ENCODE measurements around the gene ZNF444.

Gene ZNF444

GRCh38 chr19:56123266-56123891 lies 17.7 kb upstream of the ZNF444 start:
- TF ChIP-seq, protein P1, sequence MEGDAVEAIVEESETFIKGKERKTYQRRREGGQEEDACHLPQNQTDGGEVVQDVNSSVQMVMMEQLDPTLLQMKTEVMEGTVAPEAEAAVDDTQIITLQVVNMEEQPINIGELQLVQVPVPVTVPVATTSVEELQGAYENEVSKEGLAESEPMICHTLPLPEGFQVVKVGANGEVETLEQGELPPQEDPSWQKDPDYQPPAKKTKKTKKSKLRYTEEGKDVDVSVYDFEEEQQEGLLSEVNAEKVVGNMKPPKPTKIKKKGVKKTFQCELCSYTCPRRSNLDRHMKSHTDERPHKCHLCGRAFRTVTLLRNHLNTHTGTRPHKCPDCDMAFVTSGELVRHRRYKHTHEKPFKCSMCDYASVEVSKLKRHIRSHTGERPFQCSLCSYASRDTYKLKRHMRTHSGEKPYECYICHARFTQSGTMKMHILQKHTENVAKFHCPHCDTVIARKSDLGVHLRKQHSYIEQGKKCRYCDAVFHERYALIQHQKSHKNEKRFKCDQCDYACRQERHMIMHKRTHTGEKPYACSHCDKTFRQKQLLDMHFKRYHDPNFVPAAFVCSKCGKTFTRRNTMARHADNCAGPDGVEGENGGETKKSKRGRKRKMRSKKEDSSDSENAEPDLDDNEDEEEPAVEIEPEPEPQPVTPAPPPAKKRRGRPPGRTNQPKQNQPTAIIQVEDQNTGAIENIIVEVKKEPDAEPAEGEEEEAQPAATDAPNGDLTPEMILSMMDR (IDR thresholded peaks at IDR 0.05; ENCODE audit: extremely low read depth, insufficient read depth, missing control alignments) = no peak
- DNase-seq (ENCODE audit: low spot score) = no peak
- in situ Hi-C loops (cut with MboI; ENCODE audit: low pct_unique_long_range_greater_than_20kb, low sequenced_read_pairs, unreplicated experiment) = no loop called here

- in situ Hi-C loops (cut with MboI; ENCODE audit: low pct_unique_long_range_greater_than_20kb, low sequenced_read_pairs, unreplicated experiment) = no loop called here
- DNase-seq (ENCODE audit: low spot score) = no peak
- TF ChIP-seq, protein P1 (IDR thresholded peaks at IDR 0.05; ENCODE audit: extremely low read depth, insufficient read depth, missing control alignments) = no peak
These were observed 16.5 kb upstream of the ZNF444 start for GRCh38 chr19:56124578-56124977.

DNA sequence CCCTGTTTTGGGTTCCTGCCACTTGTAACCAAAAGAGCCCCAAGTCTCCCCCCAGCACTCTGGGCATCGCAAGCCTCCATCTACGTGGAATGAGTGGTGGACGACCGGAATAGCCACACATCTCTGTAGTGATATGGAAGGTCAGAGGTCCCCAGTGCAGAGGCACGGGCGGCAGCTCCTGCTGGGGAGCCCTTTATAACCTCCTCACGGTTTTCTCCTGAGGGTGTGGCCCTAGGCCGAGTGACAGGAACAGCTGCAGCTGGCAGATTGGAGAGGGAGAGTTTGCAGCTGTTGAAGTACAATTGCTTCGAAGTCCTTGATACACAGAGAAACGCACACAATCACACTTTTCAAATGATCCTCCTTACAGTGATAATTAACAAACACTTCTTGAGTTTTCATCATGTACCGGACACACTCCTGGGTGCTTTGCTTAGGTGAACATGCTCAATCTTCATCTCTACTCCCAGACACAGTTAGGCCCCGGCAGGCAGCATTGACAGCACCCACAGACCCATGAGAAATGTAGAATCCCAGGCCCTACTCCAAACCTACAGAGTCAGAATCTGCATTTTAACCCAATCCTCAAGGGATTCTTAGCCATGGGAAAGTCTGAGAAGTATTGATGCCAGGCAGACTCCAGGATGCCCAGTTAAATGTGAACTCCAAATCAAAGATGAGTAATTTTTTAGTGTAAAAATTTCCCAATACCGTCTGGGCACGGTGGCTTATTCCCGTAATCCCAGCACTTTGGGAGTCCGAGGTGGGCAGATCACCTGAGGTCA lies 15.1 kb upstream of the ZNF444 start:
- in situ Hi-C loops (cut with MboI; ENCODE audit: low pct_unique_long_range_greater_than_20kb, low sequenced_read_pairs, unreplicated experiment) = no loop called here
- DNase-seq (ENCODE audit: low spot score) = no peak
- TF ChIP-seq, protein P1 (IDR thresholded peaks at IDR 0.05; ENCODE audit: extremely low read depth, insufficient read depth, missing control alignments) = no peak

DNA sequence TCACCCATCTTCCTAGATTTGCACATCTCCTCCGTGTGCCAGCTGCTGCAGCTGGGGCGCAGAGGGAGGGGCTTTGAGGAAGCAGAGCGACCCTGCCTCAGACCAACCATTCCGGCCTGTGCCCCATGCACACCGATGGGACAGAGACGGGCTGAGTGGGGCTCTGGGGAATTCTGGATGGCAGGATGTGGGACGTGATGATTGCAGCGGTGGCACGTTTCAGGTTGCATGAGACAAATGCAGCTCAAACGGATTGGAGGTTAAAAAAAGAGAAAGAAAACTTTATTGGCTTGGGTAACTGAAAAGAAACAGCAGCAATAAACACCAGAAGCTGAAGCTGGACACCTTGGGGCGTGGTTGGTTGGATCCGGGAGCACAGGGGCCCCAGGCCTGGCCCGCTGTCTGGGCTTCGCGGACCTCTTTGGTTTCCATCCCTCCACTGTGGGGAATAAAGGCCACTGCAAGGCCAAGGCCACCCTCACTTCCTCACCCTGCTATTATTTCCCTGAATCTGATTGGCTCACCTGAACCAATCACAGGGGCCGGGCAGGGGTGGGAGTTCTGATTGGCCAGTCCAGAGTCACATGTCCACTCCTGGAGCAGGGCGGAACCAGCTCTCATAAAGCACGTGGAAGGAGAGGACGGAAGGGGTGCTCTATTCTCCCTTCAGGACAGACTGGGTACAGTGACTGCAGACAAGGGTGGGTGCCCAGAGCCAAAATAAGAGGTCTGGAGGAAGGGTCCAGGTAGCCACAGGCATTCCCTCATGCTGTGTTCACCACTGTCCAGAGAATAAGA lies 13.9 kb upstream of the ZNF444 start:
- TF ChIP-seq, protein P1 (IDR thresholded peaks at IDR 0.05; ENCODE audit: extremely low read depth, insufficient read depth, missing control alignments) = no peak
- DNase-seq (ENCODE audit: low spot score) = no peak
- in situ Hi-C loops (cut with MboI; ENCODE audit: low pct_unique_long_range_greater_than_20kb, low sequenced_read_pairs, unreplicated experiment) = no loop called here

DNA sequence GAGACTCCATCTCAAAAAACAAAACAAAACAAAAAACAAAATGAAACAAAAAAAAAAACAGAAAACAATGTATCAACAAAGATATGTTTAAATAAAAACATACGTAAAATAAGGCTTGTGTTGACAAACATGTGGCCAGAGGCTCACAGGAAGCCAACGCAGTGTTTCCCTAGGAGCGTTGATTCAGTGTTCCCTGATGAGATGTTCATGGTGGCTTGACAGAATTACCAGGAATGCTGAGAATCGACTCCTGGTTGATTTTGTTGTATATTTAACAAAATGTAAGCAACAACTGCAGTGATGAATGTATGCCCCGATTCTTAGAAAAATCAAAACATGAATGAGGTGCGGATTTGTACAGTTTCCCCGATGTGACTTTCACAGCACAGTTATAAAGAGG lies 11.1 kb upstream of the ZNF444 start:
- in situ Hi-C loops (cut with MboI; ENCODE audit: low pct_unique_long_range_greater_than_20kb, low sequenced_read_pairs, unreplicated experiment) = no loop called here
- no peak for DNase-seq (ENCODE audit: low spot score)
- TF ChIP-seq, protein P1 (IDR thresholded peaks at IDR 0.05; ENCODE audit: extremely low read depth, insufficient read depth, missing control alignments) = no peak

- TF ChIP-seq, protein P1 (IDR thresholded peaks at IDR 0.05; ENCODE audit: extremely low read depth, insufficient read depth, missing control alignments) = no peak
- in situ Hi-C loops (cut with MboI; ENCODE audit: low pct_unique_long_range_greater_than_20kb, low sequenced_read_pairs, unreplicated experiment) = no loop called here
- DNase-seq (ENCODE audit: low spot score) = no peak
These were observed 9.4 kb upstream of the ZNF444 start for GRCh38 chr19:56131651-56132050.
